Lower leg skin (tissue), 3 donors: Measurements from ENCODE around the gene MAS1L.

Experiments
- POLR2A ChIP-seq, 2 donors: fragments of 450-650 bp; IDR thresholded peaks; one replicate each; pipeline ENCODE4 v1.6.1; 2016 to 2017; ENCODE audit warnings: antibody characterized with exemption in 2 of 2, mild to moderate bottlenecking in 1 of 2, moderate library complexity in 1 of 2
- TF ChIP-seq, protein P1 (sequence below), 3 donors: fragments of 450-650 bp; IDR thresholded peaks; one replicate each; pipeline ENCODE4 v1.5.1; 2016; ENCODE audit warnings: antibody characterized with exemption in 3 of 3, mild to moderate bottlenecking in 3 of 3, moderate library complexity in 2 of 3

DNA sequence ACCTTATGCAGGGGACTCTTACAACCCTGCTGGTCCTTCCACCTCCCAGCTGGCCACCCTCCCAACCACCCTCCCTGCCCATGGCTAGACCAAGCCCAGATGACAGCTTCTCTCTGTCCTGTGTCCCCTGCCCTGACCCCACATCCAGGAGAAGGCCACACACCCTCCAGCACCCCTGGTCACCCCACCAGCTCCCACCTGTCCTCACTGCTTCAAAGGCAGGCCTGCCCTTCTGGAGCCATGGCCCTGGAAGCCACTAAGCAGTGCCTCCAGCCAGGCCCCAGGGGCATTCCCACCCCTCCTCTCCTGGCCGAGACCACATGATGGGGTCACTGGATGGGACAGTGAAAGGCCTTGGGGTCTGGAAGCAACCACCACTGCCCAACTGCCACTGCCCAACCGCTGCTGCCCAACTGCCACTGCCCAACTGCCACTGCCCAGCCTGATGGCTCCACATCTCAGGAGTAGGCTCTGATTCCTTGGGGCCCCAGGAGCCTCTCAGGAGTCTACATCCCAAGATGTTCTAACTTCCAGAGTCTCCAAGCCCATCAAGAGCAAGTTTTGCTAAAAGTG lies 41.3 kb upstream of the MAS1L start:
- TF ChIP-seq, protein P1, sequence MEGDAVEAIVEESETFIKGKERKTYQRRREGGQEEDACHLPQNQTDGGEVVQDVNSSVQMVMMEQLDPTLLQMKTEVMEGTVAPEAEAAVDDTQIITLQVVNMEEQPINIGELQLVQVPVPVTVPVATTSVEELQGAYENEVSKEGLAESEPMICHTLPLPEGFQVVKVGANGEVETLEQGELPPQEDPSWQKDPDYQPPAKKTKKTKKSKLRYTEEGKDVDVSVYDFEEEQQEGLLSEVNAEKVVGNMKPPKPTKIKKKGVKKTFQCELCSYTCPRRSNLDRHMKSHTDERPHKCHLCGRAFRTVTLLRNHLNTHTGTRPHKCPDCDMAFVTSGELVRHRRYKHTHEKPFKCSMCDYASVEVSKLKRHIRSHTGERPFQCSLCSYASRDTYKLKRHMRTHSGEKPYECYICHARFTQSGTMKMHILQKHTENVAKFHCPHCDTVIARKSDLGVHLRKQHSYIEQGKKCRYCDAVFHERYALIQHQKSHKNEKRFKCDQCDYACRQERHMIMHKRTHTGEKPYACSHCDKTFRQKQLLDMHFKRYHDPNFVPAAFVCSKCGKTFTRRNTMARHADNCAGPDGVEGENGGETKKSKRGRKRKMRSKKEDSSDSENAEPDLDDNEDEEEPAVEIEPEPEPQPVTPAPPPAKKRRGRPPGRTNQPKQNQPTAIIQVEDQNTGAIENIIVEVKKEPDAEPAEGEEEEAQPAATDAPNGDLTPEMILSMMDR (IDR thresholded peaks at IDR 0.05): no peak
- no peak for TF ChIP-seq POLR2A (IDR thresholded peaks at IDR 0.05)
